NCI-H524 treated with DMSO at 0.1 percent for 48 hours (cell line): ENCODE data around the gene NRDC.

Experiments used
- DNase-seq: peaks from one replicate; lab custom pipeline; 2025; lab: John Stamatoyannopoulos, UW

The NRDC gene

GRCh38 chr1:51758310-51758709 is 120.2 kb downstream of the NRDC start:
- no peak for DNase-seq

GRCh38 chr1:51756290-51756689 is 122.2 kb downstream of the NRDC start:
- no peak for DNase-seq

GRCh38 chr1:51755437-51755836 is 123.1 kb downstream of the NRDC start:
- no peak for DNase-seq

GRCh38 chr1:51754666-51755065 is 123.9 kb downstream of the NRDC start:
- DNase-seq = no peak

- no peak for DNase-seq
Measured at GRCh38 chr1:51753969-51754368, 124.6 kb downstream of the NRDC start.

- no peak for DNase-seq
Measured at GRCh38 chr1:51752073-51752948, 126.2 kb downstream of the NRDC start.

GRCh38 chr1:51750729-51751128 is 127.8 kb downstream of the NRDC start:
- DNase-seq = no peak

GRCh38 chr1:51750218-51750617 is 128.3 kb downstream of the NRDC start:
- DNase-seq = no peak

GRCh38 chr1:51749151-51749550 is 129.4 kb downstream of the NRDC start:
- DNase-seq = no peak

GRCh38 chr1:51745304-51745570 is 133.3 kb downstream of the NRDC start:
- DNase-seq = no peak

- no peak for DNase-seq
Measured at GRCh38 chr1:51744506-51745303, 133.8 kb downstream of the NRDC start.

- DNase-seq = no peak
Measured at GRCh38 chr1:51741121-51741681, 137.3 kb downstream of the NRDC start.

GRCh38 chr1:51740652-51741051 is 137.9 kb downstream of the NRDC start:
- DNase-seq = no peak
